NCI-H2029 (cell line): Measurements from ENCODE around the gene GFY.

Experiments
- DNase-seq: peaks from one replicate; lab custom pipeline; 2025; lab: John Stamatoyannopoulos, UW

Gene GFY

GRCh38 chr19:49428547-49429451 is 3.6 kb downstream of the GFY start:
- no peak for DNase-seq

GRCh38 chr19:49430172-49430677 is 5.0 kb downstream of the GFY start:
- DNase-seq, result no peak

GRCh38 chr19:49430678-49431329 is 5.6 kb downstream of the GFY start:
- no peak for DNase-seq

- no peak for DNase-seq
Measured at GRCh38 chr19:49431330-49431749, 6.2 kb downstream of the GFY start.

GRCh38 chr19:49432141-49433073 is 7.2 kb downstream of the GFY start:
- no peak for DNase-seq

GRCh38 chr19:49433240-49433901 is 8.2 kb downstream of the GFY start:
- no peak for DNase-seq

- no peak for DNase-seq
Measured at GRCh38 chr19:49434907-49435583, 9.9 kb downstream of the GFY start.

GRCh38 chr19:49435670-49436069 is 10.5 kb downstream of the GFY start:
- DNase-seq, result no peak

- DNase-seq, result peak; percentile 56
Measured at GRCh38 chr19:49436381-49437017, 11.3 kb downstream of the GFY start.

- no peak for DNase-seq
Measured at GRCh38 chr19:49437231-49437630, 12.0 kb downstream of the GFY start.

GRCh38 chr19:49438261-49438660 is 13.1 kb downstream of the GFY start:
- no peak for DNase-seq

GRCh38 chr19:49439836-49440235 is 14.6 kb downstream of the GFY start:
- no peak for DNase-seq

- no peak for DNase-seq
Measured at GRCh38 chr19:49440439-49441209, 15.4 kb downstream of the GFY start.

- DNase-seq, result no peak
Measured at GRCh38 chr19:49441210-49441959, 16.2 kb downstream of the GFY start, which contains the start of gene SLC17A7. Gene SLC17A7 (minus strand): TSS chr19:49441527. CDS start chr19:49441379, 148 bp downstream.

- no peak for DNase-seq
Measured at GRCh38 chr19:49441960-49442350, 16.8 kb downstream of the GFY start.

- no peak for DNase-seq
Measured at GRCh38 chr19:49442354-49442753, 17.2 kb downstream of the GFY start.

- peak; percentile 78 for DNase-seq
Measured at GRCh38 chr19:49442771-49443365, 17.7 kb downstream of the GFY start.

GRCh38 chr19:49443366-49444099 is 18.3 kb downstream of the GFY start:
- peak; percentile 95 for DNase-seq
